ENCODE measurements around the gene RFX7.

DNA sequence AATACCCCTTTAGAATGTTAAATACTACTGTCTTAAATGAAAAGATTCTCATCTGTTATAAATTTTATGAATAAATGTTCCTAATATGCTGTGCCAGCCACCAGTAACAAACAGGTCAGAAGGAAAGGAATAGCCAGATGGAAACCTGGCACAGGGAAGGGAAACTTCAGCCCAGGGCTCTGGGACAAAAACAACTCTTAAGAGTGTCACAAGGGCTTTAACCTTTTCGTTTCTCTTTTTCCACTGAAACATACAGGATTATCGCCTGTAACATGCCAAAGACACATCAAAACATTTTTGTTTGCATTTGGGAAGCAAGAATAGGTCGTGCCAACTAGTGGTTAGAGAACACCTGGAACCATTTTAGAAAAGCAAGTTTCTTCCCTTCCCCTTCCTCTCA, 141.2 kb downstream of the RFX7 start:
- TF ChIP-seq POLR2AphosphoS5 (IDR thresholded peaks at IDR 0.05; ENCODE audit: low read depth, low read length) (no peak), SPI1 (IDR thresholded peaks at IDR 0.05; ENCODE audit: low read depth, low read length) (no peak)
